HG03442 (cell line): ENCODE data around the gene SRSF9.

Source experiments
- ATAC-seq: cut with Tn5 transposase; IDR thresholded peaks from one replicate; pipeline ENCODE4 v1.9.1; 2021; ENCODE audit warnings: mild to moderate bottlenecking, moderate library complexity; ENCODE audit not compliant: unreplicated experiment

SRSF9 gene

DNA sequence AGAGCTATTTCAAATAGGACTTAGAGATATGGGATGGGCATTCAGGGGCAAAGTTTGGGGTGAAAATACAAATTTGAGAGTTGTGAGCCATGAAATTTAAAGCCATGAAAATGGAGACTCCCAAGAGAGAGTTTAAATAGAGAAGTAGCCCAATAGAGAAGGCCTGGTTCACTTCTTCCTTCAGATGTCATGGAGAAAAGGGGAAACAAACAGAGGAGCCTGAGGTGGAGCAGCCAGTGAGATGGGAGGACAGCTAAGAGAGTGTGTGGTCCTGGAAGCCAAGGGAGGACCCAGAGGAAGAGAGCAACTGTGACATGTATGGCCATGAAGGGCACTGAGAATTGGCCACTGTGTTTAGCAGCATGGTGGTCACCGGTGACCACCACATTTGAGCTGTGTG, 14.1 kb upstream of the SRSF9 start:
- ATAC-seq: no peak

- ATAC-seq: no peak
Observed at GRCh38 chr12:120481022-120481767, 11.6 kb upstream of the SRSF9 start.

GRCh38 chr12:120480211-120480610, 10.7 kb upstream of the SRSF9 start:
- ATAC-seq: no peak

GRCh38 chr12:120479458-120479857, 9.9 kb upstream of the SRSF9 start:
- ATAC-seq: no peak

DNA sequence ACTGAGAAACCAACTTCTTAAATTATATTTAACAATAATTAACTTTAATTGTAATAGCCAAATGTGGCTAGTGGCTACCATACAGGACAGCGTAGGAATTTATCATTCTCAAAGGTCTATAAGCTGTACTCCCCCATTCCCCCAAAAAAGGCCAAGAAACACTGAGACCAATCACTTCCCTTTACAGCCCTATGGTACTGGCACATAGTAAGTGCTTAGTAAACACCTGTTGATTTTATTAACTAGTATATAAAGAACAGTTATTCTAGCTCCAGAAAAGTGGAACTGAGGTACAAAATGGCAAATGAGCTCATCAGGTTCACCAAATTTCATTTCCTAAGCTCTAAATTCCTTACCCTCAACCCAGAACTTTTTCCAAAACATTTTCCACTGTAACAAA, 6.1 kb upstream of the SRSF9 start:
- ATAC-seq: no peak

- ATAC-seq: no peak
Observed at GRCh38 chr12:120474616-120474960, 5.0 kb upstream of the SRSF9 start.

GRCh38 chr12:120473807-120474615, 4.5 kb upstream of the SRSF9 start:
- no peak for ATAC-seq

- no peak for ATAC-seq
Observed at GRCh38 chr12:120472521-120472920, 3.0 kb upstream of the SRSF9 start.

GRCh38 chr12:120470150-120470784, 719 bp upstream of the SRSF9 start:
- no peak for ATAC-seq

GRCh38 chr12:120468821-120469449, 613 bp downstream of the SRSF9 start:
- peak; percentile 26 for ATAC-seq

DNA sequence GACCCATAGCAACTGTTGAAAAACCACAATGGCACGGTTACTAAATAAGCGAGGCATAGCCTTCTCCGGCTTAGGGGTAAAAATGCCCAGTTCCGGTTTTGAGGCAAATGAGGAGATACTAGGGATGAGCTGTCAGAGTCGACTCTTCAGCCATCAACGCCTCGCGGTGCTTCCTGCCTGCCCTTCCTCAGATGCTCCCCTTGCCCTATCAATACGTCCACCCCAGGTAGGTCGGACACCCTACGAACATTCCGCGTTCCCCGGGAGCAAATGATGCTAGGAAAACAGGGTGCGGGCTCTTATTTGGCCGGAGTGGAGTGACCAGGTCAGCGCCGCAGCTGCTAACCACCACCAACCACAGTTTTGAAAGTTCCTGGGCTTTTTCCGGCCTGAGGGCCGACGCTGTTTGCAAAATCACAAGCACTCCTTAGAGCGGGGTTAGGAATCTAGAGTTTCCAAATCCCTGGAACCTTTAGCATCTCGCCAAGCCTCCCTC, 1.2 kb downstream of the SRSF9 start:
- ATAC-seq: no peak

DNA sequence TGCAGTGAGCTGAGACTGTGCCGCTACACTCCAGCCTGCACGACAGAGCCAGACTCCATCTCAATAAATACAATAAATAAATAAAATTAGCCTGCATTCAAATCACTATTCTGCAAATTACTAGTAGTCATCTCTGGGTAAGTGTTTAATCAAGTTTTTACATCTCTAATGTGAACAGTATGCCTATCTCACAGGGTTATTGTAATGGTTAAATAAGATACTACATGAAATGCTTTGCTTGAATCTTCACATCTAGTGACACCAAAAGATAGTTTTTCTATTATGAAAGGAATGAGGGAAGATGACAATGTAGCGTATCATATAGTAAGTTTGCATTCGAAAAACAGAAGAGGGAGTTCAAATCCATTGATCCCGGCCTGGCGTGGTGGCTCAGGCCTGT, 2.1 kb downstream of the SRSF9 start:
- ATAC-seq: no peak

- ATAC-seq: no peak
Observed at GRCh38 chr12:120466560-120467315, 2.8 kb downstream of the SRSF9 start.

DNA sequence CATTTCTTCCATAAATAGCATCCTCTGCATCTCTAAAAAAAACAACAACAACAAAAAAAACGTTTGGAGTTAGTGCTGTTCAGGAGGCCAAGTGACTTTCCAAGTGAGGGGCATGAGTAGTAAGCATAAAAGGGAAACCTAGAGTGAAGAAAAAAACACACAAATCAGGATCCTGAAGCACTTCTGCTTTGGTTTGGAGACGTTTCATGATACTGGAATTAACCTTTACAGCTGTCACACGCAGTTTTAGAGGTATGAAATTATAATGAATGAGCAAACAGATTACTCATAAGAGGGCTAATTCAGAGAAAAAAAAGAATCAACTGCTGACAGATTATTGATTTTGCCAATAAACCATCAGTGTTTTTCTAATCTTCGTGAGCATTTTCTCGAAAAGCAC, 3.8 kb downstream of the SRSF9 start:
- no peak for ATAC-seq

DNA sequence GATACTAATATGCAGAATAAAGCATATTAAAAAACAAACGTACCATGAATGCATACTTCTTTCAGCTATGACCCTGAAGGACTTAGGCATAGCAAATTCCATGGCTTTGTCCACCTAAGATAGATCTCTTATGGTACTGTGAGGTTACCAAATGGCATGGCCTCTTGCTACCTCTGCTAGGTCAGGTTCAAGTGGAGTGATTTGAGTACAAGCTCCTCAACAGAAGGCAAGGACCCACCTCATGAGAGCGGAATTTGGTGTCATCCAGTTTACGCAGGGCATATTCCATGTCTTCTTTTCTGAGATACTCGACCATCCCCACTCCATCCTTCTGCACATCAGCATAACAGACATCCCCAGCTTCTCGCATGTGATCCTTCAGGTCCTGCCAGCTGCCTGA, 5.8 kb downstream of the SRSF9 start:
- no peak for ATAC-seq

DNA sequence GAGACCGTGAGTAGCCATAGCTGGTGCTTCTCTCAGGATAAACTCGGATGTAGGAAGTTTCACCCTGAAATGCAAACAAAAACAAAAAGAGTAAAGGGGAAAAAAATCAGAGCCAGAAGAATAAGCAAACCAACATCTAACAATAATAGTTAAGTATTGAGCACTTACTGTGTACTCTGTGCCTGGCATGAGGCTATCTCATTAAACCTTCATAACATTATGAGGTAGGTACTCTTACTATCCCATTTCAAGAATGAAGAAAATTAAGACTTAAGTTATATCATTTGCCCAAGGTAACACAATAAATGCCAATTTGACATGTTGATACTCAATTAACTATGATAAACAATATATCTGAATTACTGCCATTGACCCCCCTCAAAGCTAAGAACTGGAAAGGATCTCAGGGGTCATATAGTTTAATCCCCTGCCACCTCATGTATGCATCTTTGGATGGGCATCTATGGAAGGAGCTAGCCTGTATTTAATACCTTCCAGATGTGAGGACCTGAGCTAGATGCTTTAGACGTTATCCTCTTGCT, 7.4 kb downstream of the SRSF9 start:
- no peak for ATAC-seq

DNA sequence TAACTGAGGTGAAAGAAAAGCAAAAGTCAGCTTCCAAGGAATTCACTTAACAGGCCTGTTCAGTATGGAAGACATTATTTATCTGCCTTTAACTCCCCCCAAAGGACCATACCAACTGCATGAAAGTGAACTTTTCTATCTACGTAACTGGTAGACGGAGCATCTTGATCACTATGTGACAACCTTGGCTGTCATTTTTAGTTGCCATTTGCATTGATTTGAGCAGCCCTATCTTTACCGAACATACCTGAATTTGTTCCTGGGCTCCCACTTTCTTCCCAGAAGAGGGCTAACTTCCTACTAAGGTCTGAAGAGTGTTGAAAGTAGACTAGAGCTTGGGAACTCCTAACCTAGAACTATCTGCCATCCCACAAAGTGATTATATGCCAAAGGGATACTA, 9.4 kb downstream of the SRSF9 start:
- ATAC-seq: no peak

- no peak for ATAC-seq
Observed at GRCh38 chr12:120457133-120457532, 12.4 kb downstream of the SRSF9 start.

- no peak for ATAC-seq
Observed at GRCh38 chr12:120455302-120455701, 14.2 kb downstream of the SRSF9 start.

DNA sequence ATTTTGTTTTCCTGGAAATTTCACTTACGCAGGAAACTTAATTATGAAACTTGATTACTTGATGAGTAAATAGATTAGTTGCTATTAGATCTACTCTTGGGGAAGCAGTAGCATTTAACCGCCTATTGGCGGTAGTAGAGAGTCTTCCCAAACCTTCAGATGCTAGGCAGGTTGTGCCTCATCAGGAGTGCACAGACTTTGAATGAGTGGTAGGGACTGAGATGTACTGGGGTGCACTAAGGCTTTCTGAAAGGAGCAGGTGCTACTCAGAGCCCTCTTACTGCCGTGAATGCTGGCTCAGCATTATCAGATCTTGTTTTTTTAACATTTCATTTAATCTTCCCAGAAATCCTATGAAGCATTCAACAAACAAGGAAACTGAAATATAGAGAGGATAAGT, 15.6 kb downstream of the SRSF9 start:
- no peak for ATAC-seq
